Calu3 (cell line): ENCODE data around the gene C19orf85. TPM values are rescaled to one million over a fixed set of nuclear protein-coding genes. Genes with fewer than 3 reads are reported as not detected.
A peak's percentile ranks its signal among the peaks of the same experiment; 100 is the strongest.

Source experiments
- Bru-seq: library from RNA; stranded (reverse); fragments of 400-500 nt; gene quantifications from one replicate; lab custom pipeline; 2021; lab: Mats Ljungman, UMichigan
- BruChase-seq, 2 experiments: library from RNA; stranded (reverse); fragments of 400-500 nt; gene quantifications; one replicate each; lab custom pipeline; 2021; lab: Mats Ljungman, UMichigan
- BruUV-seq: library from RNA; stranded (reverse); fragments of 400-500 nt; replicated peaks from 2 replicates; lab custom pipeline; 2021; lab: Mats Ljungman, UMichigan
- CTCF ChIA-PET: fragments of 300-600 bp; sonication (Branson Sonifier 250); formaldehyde crosslinking; loops from one replicate; lab custom pipeline; 2022; ENCODE audit warnings: antibody characterized with exemption; lab: Charles Lee
- DNase-seq: peaks from one replicate; pipeline ENCODE4 v3.0.0; 2022
- H3K27ac Mint-ChIP-seq: one replicate; pipeline ENCODE4 v1.8.0; 2022; ENCODE audit warnings: mixed read lengths; ENCODE audit not compliant: unreplicated experiment
- H3K27me3 Mint-ChIP-seq: one replicate; pipeline ENCODE4 v1.8.0; 2022; ENCODE audit warnings: mixed read lengths; ENCODE audit not compliant: unreplicated experiment
- H3K36me3 Mint-ChIP-seq: one replicate; pipeline ENCODE4 v1.8.0; 2022; ENCODE audit warnings: mild to moderate bottlenecking, moderate library complexity, mixed read lengths; ENCODE audit not compliant: insufficient read depth, unreplicated experiment
- H3K4me1 Mint-ChIP-seq: one replicate; pipeline ENCODE4 v1.8.0; 2022; ENCODE audit warnings: mild to moderate bottlenecking, low read depth, mixed read lengths; ENCODE audit not compliant: unreplicated experiment
- H3K4me3 Mint-ChIP-seq: one replicate; pipeline ENCODE4 v1.8.0; 2022; ENCODE audit warnings: mild to moderate bottlenecking, low read depth, moderate library complexity, mixed read lengths; ENCODE audit not compliant: unreplicated experiment
- H3K9me3 Mint-ChIP-seq: one replicate; pipeline ENCODE4 v1.8.0; 2022; ENCODE audit warnings: low read depth, mixed read lengths; ENCODE audit not compliant: unreplicated experiment
- CTCF ChIP-seq: fragments of 200-600 bp; IDR thresholded peaks from one replicate; pipeline ENCODE4 v1.8.0; 2022; ENCODE audit warnings: antibody characterized with exemption; ENCODE audit not compliant: unreplicated experiment
- intact Hi-C: fragments of 100-400 bp; cut with micrococcal nuclease; formaldehyde crosslinking; loops from one replicate; pipeline ENCODE4 v1.10.0; 2022; ENCODE audit not compliant: unreplicated experiment
- long read RNA-seq: library from polyadenylated mRNA; stranded (forward); transcript quantifications from one replicate; pipeline ENCODE4 v2.0.0, GENCODE V29; 2022
- total RNA-seq: library from RNA; stranded (reverse); gene quantifications from 2 replicates; pipeline ENCODE4 v1.2.3, GENCODE V29; 2022

The C19orf85 gene
- total RNA-seq = not detected in 2 replicates
- not detected for Bru-seq, nascent RNA
- percentile 45 among the genes with signal in this experiment for BruChase-seq, experiment 1, labeled RNA remaining after a 6-hour chase
- percentile 14 among the genes with signal in this experiment for BruChase-seq, experiment 2, labeled RNA remaining after a 2-hour chase
- long read RNA-seq = 0 reads

DNA sequence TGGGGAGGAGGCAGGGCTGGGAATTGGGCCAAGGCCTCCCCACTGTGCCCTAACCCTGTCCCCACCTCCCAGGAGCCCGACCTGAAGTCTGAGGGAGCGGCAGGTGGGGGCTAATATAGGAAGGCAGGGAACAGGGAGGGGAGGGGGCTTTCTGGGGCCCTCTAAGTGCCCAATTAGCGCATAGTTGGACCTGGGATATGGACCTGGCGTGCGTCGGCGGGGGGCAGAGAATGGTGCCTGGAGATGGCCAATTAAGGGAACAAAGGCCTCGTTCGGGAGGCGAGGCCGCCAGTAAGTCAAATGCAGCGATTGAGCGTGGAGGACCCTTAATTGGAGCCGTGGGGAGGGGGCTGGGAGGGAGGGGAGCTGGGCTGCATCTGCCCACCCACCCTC, at the start of gene C19orf85:
C19orf85 (minus strand) TSS at position 90 of the 393 bp plus-strand sequence. CDS start 197 bp downstream, outside the sequence.
- TF ChIP-seq CTCF = no peak
- CTCF ChIA-PET = no interaction called here
- Mint-ChIP-seq H3K4me1 (peaks cover 48% of the 10 kb centered on the region), H3K27ac (no peak within 1 kb of the TSS), H3K4me3 (no peak within 1 kb of the TSS), H3K36me3 (peaks cover 30% of the 10 kb centered on the region), H3K27me3 (peaks cover 69% of the 10 kb centered on the region), H3K9me3 (no peaks in the 10 kb centered on the region)
- intact Hi-C loops = loop anchor here (5.0 kb wide), 1 partner anchor 168 kb away; no protein-coding TSS in a partner anchor
- DNase-seq = no peak
- no TSS peak for BruUV-seq

GRCh38 chr19:55508120-55508519, 43.6 kb upstream of the C19orf85 start:
- Mint-ChIP-seq H3K27ac (no peak overlapping the region), H3K4me1 (no peaks in the 10 kb centered on the region), H3K36me3 (peaks cover 9% of the 10 kb centered on the region), H3K9me3 (no peaks in the 10 kb centered on the region), H3K4me3 (no peak overlapping the region), H3K27me3 (peaks cover 65% of the 10 kb centered on the region)
- TF ChIP-seq CTCF = no peak
- no peak for DNase-seq
- CTCF ChIA-PET = interaction anchor here (0.6 to 1.1 kb wide), 2 partner anchors 98 to 127 kb away, joined by 3 to 4 read pairs; no protein-coding TSS in a partner anchor
- BruUV-seq = no TSS peak
- intact Hi-C loops = loop anchor here (10.0 kb wide), 1 partner anchor 213 kb away; no protein-coding TSS in a partner anchor

GRCh38 chr19:55504981-55505380, 40.4 kb upstream of the C19orf85 start:
- CTCF ChIA-PET = interaction anchor here (0.7 to 2.0 kb wide), 3 partner anchors 37 to 120 kb away, joined by 4 to 25 read pairs (median 16); partner anchors contain the start of gene ZNF784

DNA sequence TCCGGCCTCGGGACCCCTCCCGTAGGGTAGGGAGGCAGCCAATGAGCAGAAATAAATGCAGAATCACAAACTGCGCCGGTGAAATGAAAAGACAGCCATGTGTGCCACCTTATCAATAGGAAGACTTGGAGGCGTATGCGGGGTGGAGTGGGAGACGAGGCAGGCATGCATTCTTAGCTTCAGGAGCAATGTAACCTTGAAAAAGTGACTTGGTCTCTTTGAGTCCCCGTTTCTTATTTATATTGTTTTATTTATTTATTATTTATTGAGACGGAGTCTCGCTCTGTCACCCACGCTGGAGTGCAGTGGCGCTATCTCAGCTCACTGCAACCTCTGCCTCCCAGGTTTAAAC, 39.7 kb upstream of the C19orf85 start:
- no peak for DNase-seq
- intact Hi-C loops = loop anchor here (5.0 to 10.0 kb wide), 2 partner anchors 209 to 362 kb away; no protein-coding TSS in a partner anchor
- BruUV-seq = no TSS peak
- peaks cover 9% of the 10 kb centered on the region for H3K36me3 Mint-ChIP-seq
- H3K27ac Mint-ChIP-seq = no peak overlapping the region
- peaks cover 58% of the 10 kb centered on the region for H3K27me3 Mint-ChIP-seq
- no peak for TF ChIP-seq CTCF
- no peaks in the 10 kb centered on the region for H3K9me3 Mint-ChIP-seq
- CTCF ChIA-PET = interaction anchor here (0.6 to 2.0 kb wide), 19 partner anchors 9 to 415 kb away, joined by 3 to 25 read pairs (median 5); partner anchors contain the start of genes FIZ1, ISOC2, NAT14 and ZNF628
- H3K4me1 Mint-ChIP-seq = no peaks in the 10 kb centered on the region
- peak overlapping the region; percentile 39 for H3K4me3 Mint-ChIP-seq

More at GRCh38 chr19:55504981-55505380, 40.4 kb upstream of the C19orf85 start:
- no peaks in the 10 kb centered on the region for H3K4me1 Mint-ChIP-seq
- TF ChIP-seq CTCF = no peak
- DNase-seq = no peak
- BruUV-seq = no TSS peak
- H3K9me3 Mint-ChIP-seq = no peaks in the 10 kb centered on the region
- intact Hi-C loops = loop anchor here (5.0 to 10.0 kb wide), 2 partner anchors 210 to 363 kb away; no protein-coding TSS in a partner anchor
- peaks cover 9% of the 10 kb centered on the region for H3K36me3 Mint-ChIP-seq
- no peak overlapping the region for H3K27ac Mint-ChIP-seq
- peaks cover 56% of the 10 kb centered on the region for H3K27me3 Mint-ChIP-seq
- no peak overlapping the region for H3K4me3 Mint-ChIP-seq
